ENCODE data around the gene TRAF3IP3.
"Not testable (repeated sequence)": the region's sequence is repeated elsewhere in the genome, so short reads cannot be mapped to it uniquely, and the experiment has no call there.

Gene TRAF3IP3

DNA sequence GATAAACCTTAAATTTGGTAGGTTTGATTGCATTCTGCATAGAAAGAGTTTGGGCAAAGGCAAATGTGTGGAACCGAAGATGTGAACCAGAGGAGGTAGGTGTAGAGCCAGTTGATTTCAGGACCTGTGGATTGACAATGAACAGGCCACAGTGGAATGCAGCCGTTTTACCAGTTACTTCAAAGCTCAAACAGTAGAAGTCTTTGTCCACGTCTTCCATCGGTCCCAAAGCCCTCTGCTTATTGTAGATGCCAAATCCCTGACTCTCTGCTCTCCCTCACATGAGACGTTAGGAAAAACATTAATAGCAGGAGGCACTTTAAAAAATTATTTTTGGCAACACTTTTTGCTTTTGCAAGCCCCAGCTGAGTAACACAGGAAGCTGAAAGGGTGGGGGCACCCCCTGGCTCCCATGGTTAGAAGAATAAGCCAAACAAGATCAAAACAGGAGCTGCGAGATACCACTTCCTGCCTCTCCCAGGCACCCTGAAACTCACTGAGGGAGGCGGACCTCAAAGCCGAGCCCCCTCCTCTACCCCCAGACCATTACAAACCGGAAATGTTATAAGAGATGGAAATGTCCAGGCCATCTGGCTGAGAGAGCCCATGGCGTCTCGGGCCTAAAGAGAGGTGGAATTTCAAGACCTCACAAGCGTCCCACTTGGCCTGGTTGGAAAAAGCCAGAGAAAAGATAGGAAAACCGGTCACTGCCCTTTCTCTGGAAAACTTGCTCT is 13.5 kb downstream of the TRAF3IP3 start:
- DNase-seq = peak; percentile 57

GRCh38 chr1:209769971-209770370 is 14.1 kb downstream of the TRAF3IP3 start:
- no peak for DNase-seq

DNA sequence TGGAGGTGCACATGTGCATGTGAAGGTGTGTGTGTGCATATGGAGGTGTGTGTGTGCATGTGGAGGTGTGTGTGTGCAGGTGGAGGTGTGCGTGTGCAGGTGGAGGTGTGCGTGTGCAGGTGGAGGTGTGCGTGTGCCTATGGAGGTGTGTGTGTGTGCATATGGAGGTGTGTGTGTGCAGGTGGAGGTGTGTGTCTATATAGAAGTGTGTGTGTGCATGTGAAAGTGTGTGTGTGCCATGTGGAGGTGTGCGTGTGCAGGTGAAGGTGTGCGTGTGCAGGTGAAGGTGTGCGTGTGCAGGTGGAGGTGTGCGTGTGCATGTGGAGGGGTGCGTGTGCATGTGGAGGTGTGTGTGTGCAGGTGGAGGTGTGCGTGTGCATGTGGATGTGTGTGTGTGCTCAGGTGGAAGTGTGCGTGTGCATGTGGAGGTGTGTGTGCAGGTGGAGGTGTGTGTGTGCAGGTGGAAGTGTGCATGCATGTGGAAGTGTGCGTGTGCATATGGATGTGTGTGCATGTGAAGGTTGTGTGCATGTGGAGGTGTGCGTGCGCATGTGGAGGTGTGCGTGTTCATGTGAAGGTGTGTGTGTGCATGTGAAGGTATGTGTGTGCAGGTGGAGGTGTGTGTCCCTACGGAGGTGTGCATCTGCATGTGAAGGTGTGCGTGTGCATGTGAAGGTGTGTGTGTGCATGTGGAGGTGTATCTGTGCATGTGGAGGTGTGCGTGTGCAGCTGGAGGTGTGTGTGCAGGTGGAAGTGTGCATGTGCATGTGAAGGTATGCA is 15.0 kb downstream of the TRAF3IP3 start:
- no peak for DNase-seq

GRCh38 chr1:209772126-209772525 is 16.3 kb downstream of the TRAF3IP3 start:
- no peak for DNase-seq

DNA sequence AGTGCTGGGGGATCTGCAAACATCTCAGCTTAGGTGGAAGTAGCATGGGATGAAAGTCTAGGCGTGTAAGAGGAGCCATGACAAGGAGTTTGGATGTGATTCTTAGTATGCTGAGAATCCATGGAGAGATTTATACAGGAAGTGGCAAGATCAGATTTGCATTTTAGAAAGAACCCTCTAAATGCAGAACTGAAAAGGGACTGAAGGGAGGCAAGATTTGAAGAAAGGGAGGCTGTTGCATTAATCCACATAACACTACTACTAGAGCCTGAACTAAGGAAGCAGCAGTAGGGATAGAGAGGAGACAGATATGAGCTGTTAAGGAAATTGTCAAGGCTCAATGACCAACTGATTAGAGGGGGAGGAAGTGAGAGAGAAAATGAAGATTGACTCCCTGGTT is 18.7 kb downstream of the TRAF3IP3 start:
- no peak for DNase-seq

GRCh38 chr1:209775678-209776077 is 19.8 kb downstream of the TRAF3IP3 start:
- DNase-seq = no peak

- no peak for DNase-seq
These were observed 21.7 kb downstream of the TRAF3IP3 start for GRCh38 chr1:209777587-209777986.

DNA sequence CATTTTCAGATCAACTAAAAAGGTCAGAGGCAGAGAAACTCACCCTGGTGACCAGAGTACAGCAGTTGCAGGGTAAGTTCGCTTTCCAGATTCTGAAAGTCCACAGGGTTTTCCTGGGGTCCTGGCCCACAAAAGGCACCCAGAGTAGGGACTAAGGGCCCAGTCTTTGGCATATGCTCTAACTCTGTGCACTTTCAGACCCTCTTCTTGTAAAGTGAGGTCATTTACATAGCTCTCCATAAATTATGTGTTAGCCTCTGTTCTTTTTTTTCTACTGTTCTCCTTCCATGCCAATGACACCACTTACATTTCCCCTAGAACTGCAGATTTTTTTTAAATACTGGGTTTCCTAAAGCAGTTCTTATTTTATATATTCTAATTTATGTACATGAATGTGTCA is 22.2 kb downstream of the TRAF3IP3 start:
- DNase-seq = no peak

- DNase-seq = no peak
These were observed 24.4 kb downstream of the TRAF3IP3 start for GRCh38 chr1:209780268-209780667.

DNA sequence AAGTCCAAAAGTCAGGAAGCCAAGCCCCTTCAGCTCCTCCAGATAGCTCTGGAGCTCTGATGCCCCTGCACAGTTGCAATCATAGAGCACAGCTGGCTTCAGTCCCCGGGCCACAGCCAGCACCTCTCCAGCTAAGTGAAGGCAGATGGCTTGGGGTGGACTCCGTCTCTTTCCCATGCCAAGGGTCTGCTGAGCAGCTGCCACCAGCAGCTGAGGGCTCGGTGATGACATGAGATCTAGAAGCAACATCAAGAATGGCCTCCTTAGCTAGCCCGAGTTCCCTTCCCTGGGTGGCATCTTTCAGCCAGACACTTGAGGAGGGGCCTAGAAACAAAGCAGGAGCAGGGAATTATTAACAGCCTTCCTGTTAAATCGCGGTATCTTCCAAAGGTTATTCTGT is 27.5 kb downstream of the TRAF3IP3 start:
- no peak for DNase-seq

DNA sequence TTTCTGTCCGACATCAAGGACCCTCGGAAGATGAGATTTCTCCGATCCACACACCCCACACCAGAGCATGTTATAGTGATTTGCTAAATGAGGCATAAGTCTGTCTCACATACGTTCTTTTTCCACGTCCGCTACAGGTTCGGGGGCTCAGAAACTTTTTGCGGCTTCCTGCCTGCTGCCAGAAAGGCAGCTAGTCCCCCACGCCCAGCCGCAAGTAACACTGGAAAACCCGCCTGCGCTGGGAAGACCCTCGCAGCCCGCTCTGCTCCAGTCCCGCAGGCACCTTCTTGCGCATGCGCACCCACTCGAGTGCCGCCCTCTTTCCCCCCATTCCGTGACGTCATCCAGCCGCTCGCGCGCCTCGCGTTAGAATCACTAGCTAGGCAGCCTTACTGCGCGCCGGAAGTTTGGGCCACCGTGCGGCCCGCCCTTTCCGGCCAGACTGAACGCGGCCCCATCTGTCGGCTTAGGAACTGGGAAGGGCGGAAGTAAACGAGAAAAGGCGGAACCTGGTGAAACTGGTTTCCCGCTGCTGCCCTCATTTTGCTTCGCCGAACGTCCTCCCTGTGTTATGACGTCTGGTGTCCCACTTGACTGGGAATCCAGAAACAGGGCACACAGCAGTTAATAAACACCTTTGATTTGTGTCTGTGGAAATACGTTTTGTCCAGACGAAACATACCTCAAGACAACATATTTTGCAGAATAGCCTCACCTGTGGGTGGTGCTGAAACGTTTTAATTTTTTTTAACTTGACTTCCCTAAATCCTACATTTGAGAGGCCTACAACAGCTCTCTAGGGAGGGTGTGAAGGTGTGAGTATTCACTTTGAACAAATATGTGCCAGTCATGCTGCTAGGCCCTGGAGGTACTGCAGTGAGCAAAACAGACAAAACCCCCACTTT is 28.7 kb downstream of the TRAF3IP3 start, which contains the start of gene C1orf74:
Gene C1orf74, minus strand, starts transcription at position 295 of the 905 bp plus-strand sequence. CDS start 925 bp downstream, outside the sequence.
- peak; percentile 100 for DNase-seq

DNA sequence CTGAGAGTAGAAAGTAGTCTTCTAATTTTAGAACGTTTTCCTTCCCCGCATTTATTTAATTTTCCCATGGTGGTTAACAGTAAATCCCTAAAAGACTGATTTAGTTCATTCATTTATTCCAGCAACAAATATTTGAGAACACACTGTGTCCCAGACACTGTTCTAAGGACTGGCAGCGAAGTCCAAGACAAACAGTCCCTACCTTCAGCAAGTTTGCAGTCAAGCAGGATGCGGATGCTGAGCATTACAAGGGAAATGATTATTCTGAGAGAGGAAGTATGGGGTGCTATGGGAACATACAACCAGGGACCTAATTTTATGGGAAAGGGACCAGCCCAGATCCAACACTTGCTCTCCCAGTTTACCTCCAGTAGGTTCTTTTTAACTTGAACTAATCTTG is 29.7 kb downstream of the TRAF3IP3 start:
- DNase-seq = no peak

DNA sequence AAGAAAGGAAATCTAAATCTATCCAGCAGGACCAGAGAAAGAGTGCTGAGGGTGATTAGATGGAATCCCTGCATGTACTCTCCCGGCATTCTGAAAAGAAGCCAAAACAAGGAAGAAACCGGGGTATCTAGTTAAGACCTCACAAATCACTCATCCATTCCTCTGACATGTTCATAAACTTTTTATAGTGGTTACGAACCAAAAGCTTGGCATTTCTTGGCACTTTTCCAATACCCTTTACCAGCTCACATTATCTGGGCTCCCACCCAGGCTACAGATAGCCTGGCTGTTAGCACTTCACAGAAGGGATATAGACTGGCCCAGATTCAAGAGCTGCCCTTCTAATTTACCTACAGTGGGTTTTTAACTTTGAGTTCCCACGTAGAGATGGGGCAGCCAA is 30.3 kb downstream of the TRAF3IP3 start:
- DNase-seq = no peak

DNA sequence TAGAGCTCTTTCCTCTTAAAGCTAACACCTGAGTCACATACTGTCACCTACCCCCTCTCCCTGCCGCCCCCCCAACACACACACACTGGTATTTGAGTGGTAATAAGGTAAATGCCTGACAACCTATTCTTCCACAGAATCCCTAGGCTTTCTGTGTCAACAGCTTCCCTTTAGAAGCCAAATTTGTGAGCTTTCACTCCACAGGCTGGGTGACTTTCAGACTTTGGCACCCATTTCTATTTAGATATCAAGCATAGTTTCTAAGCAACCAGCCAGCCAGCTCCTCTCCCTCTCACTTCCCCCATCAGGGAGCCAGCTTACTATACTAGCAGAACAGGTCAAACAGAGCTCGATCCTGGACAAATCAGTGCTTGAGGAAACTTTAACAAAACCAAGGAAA is 31.7 kb downstream of the TRAF3IP3 start:
- DNase-seq = no peak

GRCh38 chr1:209789245-209789644 is 33.4 kb downstream of the TRAF3IP3 start:
- DNase-seq = no peak

DNA sequence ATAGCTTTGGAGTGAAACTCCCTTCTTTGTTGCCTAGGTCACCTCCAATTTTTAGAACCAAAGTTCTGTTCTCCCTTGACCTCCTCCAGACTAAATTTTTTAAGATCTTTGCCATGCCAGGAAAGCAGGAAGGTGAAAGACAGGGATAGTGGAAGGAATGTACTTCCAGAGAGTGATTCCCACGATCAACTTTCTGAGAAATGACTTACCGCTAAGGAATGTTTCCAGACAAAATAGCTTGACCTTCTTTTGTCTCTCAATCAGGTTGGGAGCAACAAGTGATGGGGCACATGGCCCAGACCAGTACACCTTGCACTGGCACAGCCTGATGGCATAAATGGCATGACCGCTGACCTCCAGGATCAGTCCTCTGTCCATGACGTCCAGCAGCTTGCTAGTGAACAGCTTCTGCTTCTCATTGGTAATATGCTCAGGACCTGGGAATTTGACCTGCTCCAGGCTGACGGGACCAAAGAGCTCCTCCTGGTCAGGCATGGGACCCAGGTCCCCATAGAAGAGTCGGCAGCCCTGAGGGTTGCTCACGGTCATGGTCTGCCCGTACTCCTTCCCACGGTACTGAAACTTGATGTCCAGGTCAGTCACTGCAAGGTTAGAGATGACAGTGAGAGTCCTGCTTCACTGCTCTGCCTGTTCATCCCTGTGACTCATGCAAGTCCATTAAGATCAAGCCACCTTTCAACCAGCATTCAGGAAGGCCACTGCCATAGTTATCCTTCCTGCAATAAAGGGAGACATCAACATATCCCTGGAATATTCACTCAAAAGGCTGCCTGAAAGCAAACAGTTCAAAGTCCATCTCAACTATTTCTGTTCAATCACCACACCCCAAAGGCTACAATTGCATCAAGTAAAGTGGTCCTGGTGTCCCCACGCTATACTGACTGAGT is 34.7 kb downstream of the TRAF3IP3 start:
- no peak for DNase-seq

GRCh38 chr1:209791920-209792319 is 36.1 kb downstream of the TRAF3IP3 start:
- DNase-seq = no peak

- DNase-seq = not testable (repeated sequence)
These were observed 37.9 kb downstream of the TRAF3IP3 start for GRCh38 chr1:209793711-209794110.

GRCh38 chr1:209797978-209798639 is 42.3 kb downstream of the TRAF3IP3 start:
- DNase-seq = no peak

DNA sequence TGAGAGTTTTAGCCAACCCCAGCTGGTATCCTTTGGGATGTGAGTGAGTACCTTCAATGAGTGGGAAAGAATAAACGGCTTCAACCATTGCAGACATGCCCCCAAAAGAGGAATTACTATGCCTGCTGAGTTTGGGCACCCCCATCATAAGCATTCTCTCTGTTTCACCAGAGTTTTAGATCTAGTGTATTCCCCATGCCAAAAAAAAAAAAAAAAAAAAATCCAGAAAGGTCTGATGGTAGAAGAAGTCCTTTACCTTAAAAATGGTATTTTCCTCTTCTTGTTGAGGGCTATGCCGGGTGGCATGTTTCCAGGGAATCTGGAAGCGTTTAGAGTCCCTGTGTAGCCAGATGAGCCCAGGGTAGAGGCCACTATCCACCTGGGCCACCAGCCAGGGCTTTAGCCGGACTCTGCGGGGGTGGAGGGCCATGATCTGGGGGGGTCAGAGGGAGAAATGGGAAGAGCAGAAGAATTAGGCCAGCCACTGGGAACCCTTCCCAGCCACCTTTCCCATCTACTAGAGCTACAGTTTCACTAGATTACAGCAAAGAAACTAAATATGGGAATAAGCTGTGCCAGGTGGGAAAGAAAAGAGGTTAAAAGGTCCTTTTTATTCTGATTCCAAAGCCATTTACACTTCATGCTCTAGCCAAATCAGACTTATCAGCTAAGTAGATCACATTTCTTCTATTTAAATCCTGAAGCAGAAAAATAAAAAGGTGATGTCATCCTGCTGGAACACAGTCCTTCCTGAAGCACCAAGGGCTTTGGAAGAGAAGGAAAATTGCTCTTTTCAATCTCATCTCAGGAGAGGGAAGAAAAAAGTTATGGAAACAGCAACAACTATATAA is 45.4 kb downstream of the TRAF3IP3 start:
- DNase-seq = no peak
